WI38 (cell line): ENCODE results near the gene BAIAP3.

Experiments
- H3K4me3 ChIP-seq: 2 replicates; pipeline ENCODE4 v1.5.1; 2011; ENCODE audit warnings: low read depth, mild to moderate bottlenecking, control low read depth, low read length
- CTCF ChIP-seq: IDR thresholded peaks from 2 replicates; pipeline ENCODE4 v1.5.1; 2012; ENCODE audit warnings: low read depth, mild to moderate bottlenecking, control low read depth, low read length

Gene BAIAP3

DNA sequence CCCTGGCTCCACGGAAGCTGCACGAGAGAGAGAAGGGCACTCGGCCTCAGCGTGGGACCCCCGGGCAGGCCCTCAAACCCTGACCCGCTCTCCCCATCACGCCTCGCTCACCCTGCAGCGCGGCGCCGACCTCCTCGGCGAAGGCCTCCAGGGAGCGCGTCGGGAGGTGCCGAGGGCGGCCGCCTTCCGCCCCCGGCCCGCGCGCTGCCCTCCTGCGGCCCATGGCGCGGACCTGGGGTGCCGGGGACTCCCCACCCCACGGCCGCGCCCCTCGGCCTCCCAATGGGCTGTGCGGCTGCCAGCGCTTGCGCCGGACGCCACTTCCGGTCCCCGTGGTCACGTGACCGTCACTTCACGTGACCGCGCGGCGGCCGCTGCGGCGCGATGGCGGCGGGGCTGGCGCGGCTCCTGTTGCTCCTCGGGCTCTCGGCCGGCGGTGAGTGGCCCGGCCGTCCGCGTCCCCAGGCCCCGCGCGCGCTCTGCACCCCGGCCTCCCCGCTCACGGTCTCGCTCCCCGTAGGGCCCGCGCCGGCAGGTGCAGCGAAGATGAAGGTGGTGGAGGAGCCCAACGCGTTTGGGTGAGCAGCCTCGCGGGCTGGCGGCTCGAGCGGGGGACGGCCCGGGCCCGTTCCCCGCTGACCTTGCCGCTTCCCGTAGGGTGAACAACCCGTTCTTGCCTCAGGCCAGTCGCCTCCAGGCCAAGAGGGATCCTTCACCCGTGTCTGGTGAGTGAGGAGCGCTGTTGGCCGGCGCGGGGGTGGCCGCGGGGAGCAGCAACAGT is 18.3 kb downstream of the BAIAP3 start, which contains the start of the genes GNPTG and TSR3:
GNPTG (plus strand) TSS at position 350 of the 781 bp plus-strand sequence; CDS start at position 385, 35 bp downstream.
TSR3 (minus strand) TSS at position 297 of the 781 bp plus-strand sequence; CDS start at position 223, 74 bp downstream.
- peak within 1 kb of the TSS; percentile 93 for H3K4me3 ChIP-seq
- no peak for TF ChIP-seq CTCF

GRCh38 chr16:1354815-1355540 is 21.5 kb downstream of the BAIAP3 start:
- no peak for TF ChIP-seq CTCF
- H3K4me3 ChIP-seq: no peak overlapping the region

DNA sequence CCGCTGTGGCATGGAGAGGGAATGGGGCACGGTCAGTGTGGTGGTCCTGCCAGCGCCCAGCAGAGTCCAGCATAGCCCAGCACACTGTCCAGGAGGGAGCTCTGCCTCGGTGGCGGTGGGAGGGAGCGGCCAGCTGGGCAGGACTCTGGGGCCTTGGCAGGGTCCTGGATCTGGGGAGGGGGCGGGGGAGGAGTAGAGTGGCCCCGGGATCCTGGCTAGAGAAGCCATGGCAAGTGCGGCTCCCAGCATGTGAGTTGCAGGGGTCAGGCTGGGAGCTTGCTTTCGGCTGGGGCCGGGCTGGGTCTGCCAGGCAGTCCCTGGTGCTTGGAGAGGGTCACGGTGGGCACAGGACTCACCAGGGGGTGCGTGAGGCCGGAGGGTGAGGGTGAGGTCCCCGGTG is 22.1 kb downstream of the BAIAP3 start:
- no peak overlapping the region for H3K4me3 ChIP-seq
- TF ChIP-seq CTCF: no peak

DNA sequence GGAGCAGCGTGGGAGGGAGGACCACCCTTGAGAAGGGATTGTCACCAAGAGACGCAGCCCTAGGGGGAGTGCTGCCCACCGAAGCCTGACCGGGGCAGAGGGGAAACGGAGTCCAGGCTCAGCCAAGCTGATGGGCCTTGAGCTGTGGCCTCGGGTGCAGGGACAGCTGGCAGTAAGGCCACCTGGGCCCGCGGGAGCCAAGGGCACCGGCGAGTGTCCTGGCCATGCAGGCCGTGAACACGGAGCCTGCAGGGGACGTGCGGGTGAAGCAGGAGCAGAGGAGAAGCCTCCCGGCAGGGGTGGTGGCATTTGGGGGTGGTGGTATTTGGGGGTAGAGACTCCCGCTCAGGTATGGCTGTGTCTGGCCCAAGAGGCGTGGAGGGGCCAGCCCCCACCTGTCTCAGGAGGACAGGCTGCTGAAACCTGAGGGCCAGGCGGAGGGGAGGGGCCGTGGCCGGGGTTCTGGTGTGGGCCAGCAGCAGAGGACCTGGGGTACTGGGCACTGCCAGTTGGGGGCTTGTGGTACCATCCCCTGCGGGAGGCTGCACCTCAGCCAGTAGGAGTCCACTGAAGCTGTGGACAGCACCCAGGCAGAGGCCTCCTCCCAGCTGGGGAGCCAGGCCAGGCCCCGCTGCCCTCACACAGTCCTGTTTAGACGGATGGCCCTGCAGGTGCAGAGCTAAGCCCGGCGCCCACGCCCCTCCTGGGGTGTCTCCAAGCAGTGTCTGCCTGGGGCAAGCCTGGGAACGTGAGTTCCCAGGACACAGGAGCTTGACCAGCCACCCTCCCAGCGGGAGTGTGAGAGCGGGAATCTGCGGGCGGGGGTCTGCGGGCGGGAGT is 22.8 kb downstream of the BAIAP3 start:
- no peak overlapping the region for H3K4me3 ChIP-seq
- TF ChIP-seq CTCF: no peak

DNA sequence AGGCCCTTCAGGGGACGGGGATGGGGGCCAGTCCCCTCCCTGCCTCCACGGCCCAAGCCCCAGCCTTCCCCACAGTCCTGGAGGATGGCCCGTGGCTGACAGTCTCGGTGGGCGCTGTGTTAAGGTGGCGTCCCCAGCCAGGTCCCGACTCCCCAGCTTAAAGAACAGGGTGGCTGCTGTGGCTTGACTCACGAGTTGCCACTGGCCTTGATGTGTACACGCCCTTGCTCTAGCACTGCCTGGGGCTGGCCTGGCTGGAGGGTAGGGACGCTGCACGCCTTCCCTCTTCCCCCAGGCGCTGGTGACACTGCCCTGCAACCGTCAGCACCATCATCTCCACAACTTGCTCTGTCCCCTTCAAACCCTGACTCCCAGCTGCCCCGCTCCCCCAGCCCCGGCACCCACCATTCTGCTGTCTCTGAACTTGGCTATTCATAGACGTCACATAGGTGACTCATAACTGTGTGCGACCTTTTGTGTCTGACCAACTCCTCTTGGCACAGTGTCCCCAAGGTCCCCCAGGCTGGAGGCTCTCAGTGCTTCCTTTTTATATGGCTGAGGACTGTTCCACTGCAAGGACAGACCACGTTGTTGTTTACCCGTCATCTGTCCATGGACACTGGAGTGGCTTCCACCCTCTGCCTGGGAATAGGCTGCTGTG is 24.6 kb downstream of the BAIAP3 start:
- no peak overlapping the region for H3K4me3 ChIP-seq
- TF ChIP-seq CTCF: no peak

GRCh38 chr16:1361685-1362360 is 28.4 kb downstream of the BAIAP3 start:
- no peak for TF ChIP-seq CTCF
- no peak overlapping the region for H3K4me3 ChIP-seq
